Daoy (cell line): ENCODE measurements around the gene RNASE8. TPM values are rescaled to one million over a fixed set of nuclear protein-coding genes. Genes with fewer than 3 reads are reported as not detected.
"Not testable (repeated sequence)": the region's sequence is repeated elsewhere in the genome, so short reads cannot be mapped to it uniquely, and the experiment has no call there.

Experiments
- DNase-seq: peaks from one replicate; pipeline ENCODE4 v3.0.0-alpha.2; 2015; ENCODE audit warnings: low read depth
- total RNA-seq: library from RNA; depleted of rRNA; stranded (reverse); fragments of >200 nt; shearing (Covaris generic); gene quantifications from 2 replicates; pipeline ENCODE4 v1.2.3, GENCODE V29; 2014; rRNA removed

Gene RNASE8
- not detected in 2 replicates for total RNA-seq

GRCh38 chr14:21057803-21058675 lies at the start of gene RNASE8:
Gene RNASE8 (plus strand): TSS chr14:21057822. CDS start chr14:21057893, 71 bp downstream.
- peak; percentile 72 for DNase-seq

- DNase-seq = not testable (repeated sequence)
These were observed 47.9 kb upstream of the RNASE8 start for GRCh38 chr14:21009721-21010120.

GRCh38 chr14:21011136-21011535 lies 46.5 kb upstream of the RNASE8 start:
- no peak for DNase-seq

GRCh38 chr14:21014761-21015190 lies 42.8 kb upstream of the RNASE8 start:
- DNase-seq = peak; percentile 86

GRCh38 chr14:21015312-21015711 lies 42.3 kb upstream of the RNASE8 start:
- DNase-seq = no peak

GRCh38 chr14:21016413-21017190 lies 41.0 kb upstream of the RNASE8 start:
- no peak for DNase-seq

- no peak for DNase-seq
These were observed 39.9 kb upstream of the RNASE8 start for GRCh38 chr14:21017528-21018245.

DNA sequence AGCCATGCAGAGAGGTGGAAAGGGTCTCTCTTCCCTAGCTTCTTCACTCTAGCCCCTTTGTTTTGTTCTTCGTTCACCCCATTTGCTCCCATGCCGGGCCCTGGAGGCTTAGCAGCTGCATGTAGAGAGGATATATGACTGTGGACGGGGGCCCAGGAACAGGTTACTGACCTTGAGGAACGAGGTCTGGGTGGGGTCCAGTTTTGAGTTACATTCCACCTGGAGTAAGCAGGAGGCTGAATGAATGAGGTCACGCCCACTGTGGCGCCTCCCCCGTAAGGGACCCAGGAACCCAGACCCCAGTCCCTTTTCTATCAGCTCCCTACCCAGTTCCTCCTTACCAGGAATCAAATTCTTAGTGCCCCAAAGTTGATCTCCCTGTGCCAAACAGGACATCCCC lies 39.3 kb upstream of the RNASE8 start:
- DNase-seq = no peak

DNA sequence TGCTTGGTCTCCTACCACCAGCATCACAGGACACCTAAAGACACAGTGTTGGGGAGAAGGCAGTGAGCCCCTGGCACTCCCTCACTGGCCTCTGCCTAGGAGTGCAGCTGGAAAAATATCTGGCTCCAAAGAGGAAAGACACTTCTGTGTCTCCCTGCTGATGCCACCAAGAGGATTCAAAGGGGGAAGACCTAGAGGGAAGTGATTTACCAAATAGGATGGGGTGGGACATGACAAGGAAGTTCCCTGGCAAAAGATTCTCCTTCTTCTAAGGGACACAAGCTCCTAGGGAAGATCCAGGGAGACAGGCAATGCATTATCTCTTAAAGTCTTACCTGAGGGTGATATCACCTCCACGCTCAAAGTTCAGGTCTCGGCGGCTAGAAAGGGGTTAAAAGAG lies 38.8 kb upstream of the RNASE8 start:
- no peak for DNase-seq

DNA sequence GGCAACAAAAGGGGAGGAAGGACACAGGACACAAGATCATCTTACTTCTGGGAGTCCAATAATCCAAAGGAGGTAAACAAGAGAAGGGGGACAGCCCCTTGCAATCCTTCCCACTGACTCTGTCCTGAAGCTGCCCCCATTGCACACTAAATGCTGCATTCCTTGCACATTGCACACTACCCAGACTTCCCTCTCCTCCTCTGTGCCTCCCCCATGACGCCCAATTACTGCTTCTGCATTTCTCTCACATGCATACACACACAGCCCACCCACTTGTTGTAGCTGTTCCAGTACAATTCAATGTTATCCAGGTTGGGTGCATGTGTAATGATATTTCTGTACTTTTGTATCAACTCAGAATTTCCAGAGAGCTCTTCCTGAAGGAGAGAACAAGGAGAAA lies 38.3 kb upstream of the RNASE8 start:
- no peak for DNase-seq

GRCh38 chr14:21020977-21021545 lies 36.6 kb upstream of the RNASE8 start:
- DNase-seq = no peak

DNA sequence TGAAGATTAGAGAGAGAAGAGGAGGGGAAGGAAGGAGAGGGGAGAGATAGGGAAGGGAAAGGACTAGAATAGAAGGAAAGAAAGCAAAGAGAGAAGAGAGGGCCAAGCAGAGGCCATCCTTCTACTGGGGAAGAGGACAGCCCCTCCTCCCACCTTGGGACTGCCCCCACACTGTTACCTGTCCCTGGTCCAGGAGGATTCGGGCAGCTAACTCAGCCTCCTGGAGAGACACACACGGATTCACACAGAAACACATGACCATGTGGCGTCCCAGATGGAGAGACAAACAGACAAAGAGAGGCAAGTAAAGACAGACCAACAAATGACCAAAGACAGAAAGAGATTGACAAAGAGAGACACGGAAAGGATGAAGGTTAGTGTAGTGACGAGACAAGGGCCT lies 34.9 kb upstream of the RNASE8 start:
- no peak for DNase-seq

DNA sequence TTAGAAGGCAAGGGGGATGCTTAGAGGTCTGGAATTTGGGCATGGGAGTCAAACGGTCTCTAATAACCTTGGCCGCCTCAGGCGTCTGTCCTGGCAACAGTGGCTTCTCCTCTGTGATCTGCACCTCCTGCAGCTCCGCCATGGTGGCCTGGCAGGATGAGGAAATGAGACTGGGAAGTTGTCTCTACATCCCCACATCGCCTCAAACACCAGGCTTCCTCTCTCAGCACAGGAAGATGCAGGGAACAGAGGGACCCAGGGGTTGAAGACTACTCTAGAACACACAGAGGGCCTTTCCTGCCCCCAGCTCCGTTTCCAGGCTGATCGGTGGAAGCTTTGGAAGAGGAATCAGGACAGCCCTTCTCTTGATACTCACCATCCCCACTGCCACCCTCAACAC lies 34.4 kb upstream of the RNASE8 start:
- DNase-seq = no peak

- DNase-seq = no peak
These were observed 33.6 kb upstream of the RNASE8 start for GRCh38 chr14:21023817-21024584.

DNA sequence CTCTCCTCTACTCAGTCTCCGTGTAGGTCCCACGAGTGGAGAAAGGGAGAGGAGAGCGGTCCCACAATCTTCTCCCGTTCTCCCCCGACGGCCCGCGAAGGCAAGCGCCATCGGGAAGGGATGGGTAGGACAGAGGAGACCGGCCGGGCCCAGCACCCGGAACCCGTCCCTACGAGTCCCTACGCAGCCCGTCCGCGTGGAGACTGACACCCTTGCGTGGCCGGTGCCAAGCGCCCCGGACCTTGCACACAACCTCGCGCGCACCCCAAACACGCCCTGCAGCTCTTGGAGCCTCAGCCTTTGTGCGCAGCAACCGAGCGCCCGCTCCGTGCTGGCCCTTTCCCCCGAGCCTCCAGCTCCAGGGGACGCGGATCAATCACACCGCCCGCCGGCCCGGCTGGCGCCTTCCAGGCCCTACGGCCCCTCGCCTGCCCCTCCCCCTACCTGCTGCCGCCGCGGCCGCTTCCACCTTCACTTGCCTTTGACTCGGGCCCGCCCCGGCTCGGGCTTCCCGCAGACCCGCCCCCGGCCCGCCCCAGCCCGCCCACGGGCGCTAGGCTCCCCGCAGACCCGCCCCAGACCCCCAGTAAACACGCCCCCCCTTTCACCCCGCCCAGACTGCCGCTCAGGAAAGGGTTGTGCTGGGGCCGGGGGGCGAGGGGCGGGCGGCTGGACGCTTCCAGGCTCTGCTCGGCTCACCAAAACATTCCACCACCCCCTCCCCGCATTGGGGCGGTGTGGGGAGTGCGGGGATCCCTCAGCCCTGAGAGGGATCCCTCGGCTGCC lies 32.8 kb upstream of the RNASE8 start, which contains the start of gene NDRG2:
Gene NDRG2, minus strand, starts transcription at position 477 of the 786 bp plus-strand sequence. CDS start 1,746 bp downstream, outside the sequence.
- DNase-seq = peak; percentile 70

GRCh38 chr14:21025371-21026273 lies 32.0 kb upstream of the RNASE8 start:
- peak; percentile 16 for DNase-seq

- no peak for DNase-seq
These were observed 31.2 kb upstream of the RNASE8 start for GRCh38 chr14:21026274-21026987.

DNA sequence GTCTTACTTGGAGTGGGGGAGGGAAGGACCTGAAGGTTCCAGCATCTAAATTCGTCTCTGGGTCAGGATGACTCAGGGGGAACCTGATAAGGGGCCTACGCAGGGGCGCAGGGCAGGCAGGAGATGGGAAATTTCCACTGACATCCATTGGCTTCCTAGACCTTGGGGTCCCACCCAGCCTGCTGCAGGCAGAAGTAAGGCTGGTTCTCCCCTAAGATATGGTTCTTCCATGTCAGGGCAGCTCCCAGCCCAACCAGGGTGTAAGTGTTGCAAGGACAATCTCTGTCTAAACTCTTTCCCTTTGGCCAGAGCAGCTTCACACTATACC lies 30.7 kb upstream of the RNASE8 start:
- peak; percentile 27 for DNase-seq
